ENCODE data around the gene IL3.

GRCh38 chr5:132011622-132012343 lies 48.7 kb upstream of the IL3 start, which contains the start of gene ACSL6:
- TF ChIP-seq EZH2 (IDR thresholded peaks at IDR 0.05) = no peak
- TF ChIP-seq POLR2AphosphoS5 (IDR thresholded peaks at IDR 0.05; ENCODE audit: borderline replicate concordance, low read depth, low read length) = no peak
- no peak for TF ChIP-seq FOXP2 (optimal IDR thresholded peaks at IDR 0.05; ENCODE audit: control extremely low read depth, extremely low read length, insufficient read depth)
